ENCODE measurements around the gene ATG2B. TPM values are rescaled to one million over a fixed set of nuclear protein-coding genes. Genes with fewer than 3 reads are reported as not detected.

The ATG2B gene
- total RNA-seq, 2 experiments from 2014 or later: 15.7 to 23.7 TPM

- intact Hi-C loops (cut with micrococcal nuclease; ENCODE audit: unreplicated experiment): no loop called here
- H3K4me1 ChIP-seq (ENCODE audit: insufficient read depth, low read length, poor library complexity, severe bottlenecking): no peaks in the 10 kb centered on the region
- no peak overlapping the region for H3K4me3 ChIP-seq (ENCODE audit: low read depth, low read length, poor library complexity, severe bottlenecking)
- H3K9me2 ChIP-seq (ENCODE audit: insufficient read depth, low read length): no peaks in the 10 kb centered on the region
- ChIA-PET POLR2A (interaction anchor here (0.7 kb wide), 1 partner anchor 77 kb away, joined by 3 read pairs; no protein-coding TSS in a partner anchor), CTCF (ENCODE audit: unreplicated experiment) (no interaction called here)
- no peak overlapping the region for H3K27ac ChIP-seq (ENCODE audit: low read depth, low read length, poor library complexity, severe bottlenecking)
- TF ChIP-seq EZH2phosphoT487 (IDR thresholded peaks at IDR 0.05; ENCODE audit: borderline replicate concordance, low read depth, low read length): no peak
- TF ChIP-seq, protein P1, sequence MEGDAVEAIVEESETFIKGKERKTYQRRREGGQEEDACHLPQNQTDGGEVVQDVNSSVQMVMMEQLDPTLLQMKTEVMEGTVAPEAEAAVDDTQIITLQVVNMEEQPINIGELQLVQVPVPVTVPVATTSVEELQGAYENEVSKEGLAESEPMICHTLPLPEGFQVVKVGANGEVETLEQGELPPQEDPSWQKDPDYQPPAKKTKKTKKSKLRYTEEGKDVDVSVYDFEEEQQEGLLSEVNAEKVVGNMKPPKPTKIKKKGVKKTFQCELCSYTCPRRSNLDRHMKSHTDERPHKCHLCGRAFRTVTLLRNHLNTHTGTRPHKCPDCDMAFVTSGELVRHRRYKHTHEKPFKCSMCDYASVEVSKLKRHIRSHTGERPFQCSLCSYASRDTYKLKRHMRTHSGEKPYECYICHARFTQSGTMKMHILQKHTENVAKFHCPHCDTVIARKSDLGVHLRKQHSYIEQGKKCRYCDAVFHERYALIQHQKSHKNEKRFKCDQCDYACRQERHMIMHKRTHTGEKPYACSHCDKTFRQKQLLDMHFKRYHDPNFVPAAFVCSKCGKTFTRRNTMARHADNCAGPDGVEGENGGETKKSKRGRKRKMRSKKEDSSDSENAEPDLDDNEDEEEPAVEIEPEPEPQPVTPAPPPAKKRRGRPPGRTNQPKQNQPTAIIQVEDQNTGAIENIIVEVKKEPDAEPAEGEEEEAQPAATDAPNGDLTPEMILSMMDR (conservative IDR thresholded peaks at IDR 0.05; ENCODE audit: low read length): no peak
- no peak overlapping the region for H2AFZ ChIP-seq (ENCODE audit: low read length)
- H3K9me3 ChIP-seq (ENCODE audit: low read length): no peaks in the 10 kb centered on the region
- no peak for DNase-seq (ENCODE audit: low spot score)
- no peak overlapping the region for H3K4me2 ChIP-seq (ENCODE audit: low read length)
- no TSS peak for BruUV-seq (replicated peaks)
- no peaks in the 10 kb centered on the region for H3K36me3 ChIP-seq (ENCODE audit: insufficient read depth, low read length)
- H3K79me2 ChIP-seq (ENCODE audit: insufficient read depth, low read depth, low read length): no peaks in the 10 kb centered on the region
- no peaks in the 10 kb centered on the region for H4K20me1 ChIP-seq (ENCODE audit: insufficient read depth, low read length)
Measured at GRCh38 chr14:96243785-96244184, 119.4 kb downstream of the ATG2B start.

DNA sequence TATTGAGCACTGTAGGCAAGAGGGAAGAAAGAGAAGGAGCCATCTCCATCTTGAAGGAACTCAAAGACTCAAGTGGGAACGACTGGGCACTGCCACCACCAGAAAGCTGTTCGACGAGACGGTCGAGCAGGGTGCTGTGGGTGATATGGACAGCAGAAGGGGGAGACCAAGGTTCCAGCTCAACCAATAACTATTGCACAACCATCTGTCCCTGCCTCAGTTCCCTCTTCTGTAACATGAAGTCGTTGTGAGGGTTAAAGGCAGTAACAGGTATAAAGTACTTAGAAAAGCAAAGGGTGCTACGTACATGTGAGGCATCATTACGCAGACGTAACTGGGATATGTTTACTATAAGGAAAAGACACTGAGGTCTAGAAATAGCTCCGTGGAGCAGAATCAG, 121.0 kb downstream of the ATG2B start:
- H3K4me2 ChIP-seq (ENCODE audit: low read length): no peak overlapping the region
- H3K9me2 ChIP-seq (ENCODE audit: insufficient read depth, low read length): no peaks in the 10 kb centered on the region
- DNase-seq (ENCODE audit: low spot score): no peak
- POLR2A ChIA-PET: no interaction called here
- TF ChIP-seq, protein P1 (conservative IDR thresholded peaks at IDR 0.05; ENCODE audit: low read length): no peak
- TF ChIP-seq EZH2phosphoT487 (IDR thresholded peaks at IDR 0.05; ENCODE audit: borderline replicate concordance, low read depth, low read length): no peak
- no peaks in the 10 kb centered on the region for H3K36me3 ChIP-seq (ENCODE audit: insufficient read depth, low read length)
- no peaks in the 10 kb centered on the region for H3K9me3 ChIP-seq (ENCODE audit: low read length)
- CTCF ChIA-PET (ENCODE audit: unreplicated experiment): no interaction called here
- no peak overlapping the region for H3K4me3 ChIP-seq (ENCODE audit: low read depth, low read length, poor library complexity, severe bottlenecking)
- no peaks in the 10 kb centered on the region for H3K79me2 ChIP-seq (ENCODE audit: insufficient read depth, low read depth, low read length)
- intact Hi-C loops (cut with micrococcal nuclease; ENCODE audit: unreplicated experiment): no loop called here
- H4K20me1 ChIP-seq (ENCODE audit: insufficient read depth, low read length): no peaks in the 10 kb centered on the region
- no peak overlapping the region for H2AFZ ChIP-seq (ENCODE audit: low read length)
- no peak overlapping the region for H3K27ac ChIP-seq (ENCODE audit: low read depth, low read length, poor library complexity, severe bottlenecking)
- no TSS peak for BruUV-seq (replicated peaks)
- no peaks in the 10 kb centered on the region for H3K4me1 ChIP-seq (ENCODE audit: insufficient read depth, low read length, poor library complexity, severe bottlenecking)

- Histone ChIP-seq H3K79me2 (ENCODE audit: insufficient read depth, low read depth, low read length) (no peaks in the 10 kb centered on the region), H2AFZ (ENCODE audit: low read length) (no peak overlapping the region), H4K20me1 (ENCODE audit: insufficient read depth, low read length) (no peaks in the 10 kb centered on the region), H3K27ac (ENCODE audit: low read depth, low read length, poor library complexity, severe bottlenecking) (no peak overlapping the region), H3K4me2 (ENCODE audit: low read length) (no peak overlapping the region), H3K9me3 (ENCODE audit: low read length) (no peaks in the 10 kb centered on the region), H3K4me3 (ENCODE audit: low read depth, low read length, poor library complexity, severe bottlenecking) (no peak overlapping the region), H3K9me2 (ENCODE audit: insufficient read depth, low read length) (no peaks in the 10 kb centered on the region), H3K36me3 (ENCODE audit: insufficient read depth, low read length) (no peaks in the 10 kb centered on the region), H3K4me1 (ENCODE audit: insufficient read depth, low read length, poor library complexity, severe bottlenecking) (no peaks in the 10 kb centered on the region)
- ChIA-PET POLR2A (no interaction called here), CTCF (ENCODE audit: unreplicated experiment) (no interaction called here)
- BruUV-seq (replicated peaks): no TSS peak
- no peak for DNase-seq (ENCODE audit: low spot score)
- TF ChIP-seq EZH2phosphoT487 (IDR thresholded peaks at IDR 0.05; ENCODE audit: borderline replicate concordance, low read depth, low read length): no peak
- TF ChIP-seq, protein P1 (conservative IDR thresholded peaks at IDR 0.05; ENCODE audit: low read length): no peak
- intact Hi-C loops (cut with micrococcal nuclease; ENCODE audit: unreplicated experiment): no loop called here
Measured at GRCh38 chr14:96240641-96241040, 122.5 kb downstream of the ATG2B start.

Measured in OCI-LY7 (cell line).